Endodermal cell (in vitro differentiated cells): ENCODE data around the gene LRRN3. TPM values are rescaled to one million over a fixed set of nuclear protein-coding genes. Genes with fewer than 3 reads are reported as not detected.

Source experiments
- DNase-seq: peaks from one replicate; pipeline ENCODE4 v3.0.0-alpha.2; 2017
- H3K27ac ChIP-seq: 2 replicates; pipeline ENCODE4 v1.5.1; 2013; ENCODE audit warnings: mild to moderate bottlenecking, low read depth, low read length, moderate library complexity
- H3K27me3 ChIP-seq: 2 replicates; pipeline ENCODE4 v1.6.1; 2013; ENCODE audit warnings: mild to moderate bottlenecking, low read length, moderate library complexity; ENCODE audit not compliant: insufficient read depth, control insufficient read depth, poor library complexity, severe bottlenecking
- H3K36me3 ChIP-seq: 2 replicates; pipeline ENCODE4 v1.7.0; 2013; ENCODE audit warnings: mild to moderate bottlenecking, low read length, moderate library complexity; ENCODE audit not compliant: control insufficient read depth, insufficient read depth
- H3K4me1 ChIP-seq: one replicate; pipeline ENCODE4 v1.7.0; 2013; ENCODE audit warnings: low read length; ENCODE audit not compliant: control insufficient read depth, insufficient read depth
- H3K4me3 ChIP-seq: 2 replicates; pipeline ENCODE4 v1.5.1; 2013; ENCODE audit warnings: mild to moderate bottlenecking, low read length, moderate library complexity
- H3K9ac ChIP-seq: 2 replicates; pipeline ENCODE4 v1.6.1; 2013; ENCODE audit warnings: mild to moderate bottlenecking, low read length, moderate library complexity; ENCODE audit not compliant: poor library complexity, severe bottlenecking; ENCODE audit errors: extremely low read depth
- H3K9me3 ChIP-seq: 2 replicates; pipeline ENCODE4 v1.6.1; 2013; ENCODE audit warnings: mild to moderate bottlenecking, low read length, moderate library complexity; ENCODE audit not compliant: control insufficient read depth
- H3K27ac Mint-ChIP-seq: 2 replicates; pipeline ENCODE4 v1.8.0; 2020; ENCODE audit warnings: mixed read lengths
- H3K27me3 Mint-ChIP-seq: 2 replicates; pipeline ENCODE4 v1.8.0; 2021; ENCODE audit warnings: mild to moderate bottlenecking, mixed read lengths; ENCODE audit not compliant: insufficient read depth
- H3K36me3 Mint-ChIP-seq: 2 replicates; pipeline ENCODE4 v1.8.0; 2020; ENCODE audit warnings: low read depth, mixed read lengths
- H3K4me1 Mint-ChIP-seq: 2 replicates; pipeline ENCODE4 v1.8.0; 2020; ENCODE audit warnings: mixed read lengths
- H3K4me3 Mint-ChIP-seq: 2 replicates; pipeline ENCODE4 v1.8.0; 2020; ENCODE audit warnings: mild to moderate bottlenecking, moderate library complexity, mixed read lengths
- H3K9me3 Mint-ChIP-seq: 2 replicates; pipeline ENCODE4 v1.8.0; 2020; ENCODE audit warnings: mild to moderate bottlenecking, mixed read lengths
- WGBS, 2 experiments: methylation state at CpG; one replicate each; pipeline versions ENCODE4 v1.1.5 to v1.1.7; 2013; ENCODE audit warnings: missing lambda C conversion rate in 2 of 2, mixed read lengths in 1 of 2; ENCODE audit not compliant: insufficient coverage in 1 of 2, insufficient read length in 1 of 2; 5-methylcytosine and 5-hydroxymethylcytosine counted together
- total RNA-seq, 2 donors: library from RNA; stranded (reverse); fragmentation: NEBNext Ultra II Directional in 1 of 2; extraction: Animal tissue kit (Norgen Biotek cat#: 25700) in 1 of 2; gene quantifications; 2 replicates in 1 of 2; 3 replicates in 1 of 2; pipeline ENCODE4 v1.2.1, GENCODE V29; 2021
- TF ChIP-seq, protein P1 (sequence below): fragments of 200-600 bp; sonication (generic); conservative IDR thresholded peaks from 2 replicates; pipeline ENCODE4 v1.5.0; 2021; ENCODE audit warnings: antibody characterized with exemption, mild to moderate bottlenecking

LRRN3 gene
- total RNA-seq, 2 donors from 2014 or later, result 1.3 TPM; not detected in 1

DNA sequence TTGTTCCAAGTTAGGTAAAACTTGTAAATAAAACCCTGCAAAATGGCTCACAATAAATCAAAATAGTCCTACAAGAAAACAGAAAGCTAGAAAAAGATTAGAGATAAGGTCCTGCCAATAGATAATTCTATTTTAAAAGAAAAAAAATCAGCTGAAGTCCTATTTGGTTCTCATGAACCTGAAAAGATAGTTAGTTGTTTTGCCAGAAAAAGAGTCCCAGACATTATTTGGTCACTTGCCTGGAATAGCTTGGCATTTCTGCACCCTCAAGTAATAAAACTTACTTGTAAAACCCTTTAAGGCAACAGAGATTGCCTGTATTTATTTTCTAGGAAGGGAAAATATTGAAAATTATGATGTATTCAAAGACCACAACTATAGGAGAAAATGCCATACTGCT, 47.7 kb downstream of the LRRN3 start:
- Histone ChIP-seq H3K36me3 (no peaks in the 10 kb centered on the region), H3K27ac (no peak overlapping the region), H3K9ac (no peak overlapping the region), H3K27me3 (no peaks in the 10 kb centered on the region), H3K4me3 (no peak overlapping the region), H3K4me1 (no peaks in the 10 kb centered on the region), H3K9me3 (no peaks in the 10 kb centered on the region)
- Mint-ChIP-seq H3K27ac (no peak overlapping the region), H3K4me1 (peaks cover 2% of the 10 kb centered on the region), H3K27me3 (no peaks in the 10 kb centered on the region), H3K36me3 (no peaks in the 10 kb centered on the region), H3K4me3 (no peak overlapping the region), H3K9me3 (no peaks in the 10 kb centered on the region)
- TF ChIP-seq, protein P1, sequence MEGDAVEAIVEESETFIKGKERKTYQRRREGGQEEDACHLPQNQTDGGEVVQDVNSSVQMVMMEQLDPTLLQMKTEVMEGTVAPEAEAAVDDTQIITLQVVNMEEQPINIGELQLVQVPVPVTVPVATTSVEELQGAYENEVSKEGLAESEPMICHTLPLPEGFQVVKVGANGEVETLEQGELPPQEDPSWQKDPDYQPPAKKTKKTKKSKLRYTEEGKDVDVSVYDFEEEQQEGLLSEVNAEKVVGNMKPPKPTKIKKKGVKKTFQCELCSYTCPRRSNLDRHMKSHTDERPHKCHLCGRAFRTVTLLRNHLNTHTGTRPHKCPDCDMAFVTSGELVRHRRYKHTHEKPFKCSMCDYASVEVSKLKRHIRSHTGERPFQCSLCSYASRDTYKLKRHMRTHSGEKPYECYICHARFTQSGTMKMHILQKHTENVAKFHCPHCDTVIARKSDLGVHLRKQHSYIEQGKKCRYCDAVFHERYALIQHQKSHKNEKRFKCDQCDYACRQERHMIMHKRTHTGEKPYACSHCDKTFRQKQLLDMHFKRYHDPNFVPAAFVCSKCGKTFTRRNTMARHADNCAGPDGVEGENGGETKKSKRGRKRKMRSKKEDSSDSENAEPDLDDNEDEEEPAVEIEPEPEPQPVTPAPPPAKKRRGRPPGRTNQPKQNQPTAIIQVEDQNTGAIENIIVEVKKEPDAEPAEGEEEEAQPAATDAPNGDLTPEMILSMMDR, result no peak
- DNase-seq, result no peak

DNA sequence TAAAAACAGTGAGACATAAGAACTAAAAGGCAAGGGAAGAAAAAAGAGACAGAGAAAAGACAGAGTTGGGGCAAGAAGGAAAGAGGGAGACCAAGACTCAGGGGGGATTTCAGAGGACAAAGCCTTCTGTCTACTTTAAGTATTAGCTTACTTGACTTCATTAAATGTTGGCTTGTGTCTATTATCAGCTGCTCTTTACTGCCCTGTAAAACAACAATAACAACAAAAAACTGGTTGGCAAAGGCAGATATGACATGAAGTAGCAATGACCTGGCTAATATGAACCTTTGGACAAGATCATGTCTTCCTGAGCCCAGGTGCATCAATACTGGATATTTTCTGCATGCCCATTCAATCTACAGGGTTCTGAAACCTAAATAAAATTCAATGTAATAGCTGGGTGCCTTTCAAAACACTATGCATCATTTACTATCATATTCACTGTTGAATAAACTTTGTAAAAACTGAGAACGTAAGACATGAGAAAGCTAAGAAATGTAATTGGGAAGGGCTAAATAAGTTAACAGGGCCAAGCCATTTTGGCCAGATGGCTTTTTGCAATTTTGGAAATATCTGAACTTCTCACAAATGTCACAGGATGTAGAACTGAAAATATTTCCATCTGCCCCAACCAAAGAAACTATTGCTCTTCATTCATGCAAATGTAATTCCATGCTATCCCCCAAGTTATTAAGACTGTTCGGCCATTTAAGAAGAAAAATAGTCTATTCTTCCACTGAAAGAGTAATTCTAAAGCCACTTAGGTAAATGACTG, 49.4 kb downstream of the LRRN3 start:
- Histone ChIP-seq H3K27me3 (no peaks in the 10 kb centered on the region), H3K9me3 (no peaks in the 10 kb centered on the region), H3K4me3 (no peak overlapping the region), H3K36me3 (no peaks in the 10 kb centered on the region), H3K4me1 (no peaks in the 10 kb centered on the region), H3K9ac (no peak overlapping the region), H3K27ac (no peak overlapping the region)
- no peaks in the 10 kb centered on the region for H3K36me3 Mint-ChIP-seq
- H3K27me3 Mint-ChIP-seq, result no peaks in the 10 kb centered on the region
- TF ChIP-seq, protein P1, result no peak
- peaks cover 4% of the 10 kb centered on the region for H3K4me1 Mint-ChIP-seq
- DNase-seq, result no peak
- H3K9me3 Mint-ChIP-seq, result no peaks in the 10 kb centered on the region
- H3K4me3 Mint-ChIP-seq, result no peak overlapping the region
- peak overlapping the region; percentile 18 for H3K27ac Mint-ChIP-seq
- 92% methylated on average over 2 of the region's 2 CpGs; no CpG with 5 or more reads in 1 of the 2 experiments for WGBS, 2 experiments

DNA sequence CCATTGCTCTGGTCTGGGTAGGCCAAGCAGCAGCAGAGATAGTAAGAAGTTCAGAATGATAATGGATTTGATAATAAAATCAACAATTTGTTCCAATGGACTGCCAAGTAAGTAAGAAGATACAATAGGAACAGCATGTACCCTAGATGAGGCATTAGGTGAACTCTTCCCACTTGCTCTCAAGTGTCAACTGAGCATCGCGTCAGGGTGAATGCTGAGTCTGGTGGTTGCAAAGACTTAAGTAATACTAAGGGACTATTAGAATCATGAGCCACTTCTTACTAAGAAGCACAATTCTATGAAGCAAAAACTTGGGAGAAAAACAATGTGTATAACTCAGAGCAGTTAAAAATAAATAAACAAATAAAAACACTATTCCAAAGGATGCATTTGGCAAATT, 54.5 kb downstream of the LRRN3 start:
- no peaks in the 10 kb centered on the region for H3K4me1 ChIP-seq
- no peaks in the 10 kb centered on the region for H3K36me3 Mint-ChIP-seq
- H3K9me3 ChIP-seq, result no peaks in the 10 kb centered on the region
- H3K4me3 Mint-ChIP-seq, result no peak overlapping the region
- H3K27me3 ChIP-seq, result no peaks in the 10 kb centered on the region
- WGBS, 2 experiments, result 92% methylated on average over 2 of the region's 2 CpGs; no CpG with 5 or more reads in 1 of the 2 experiments
- H3K4me1 Mint-ChIP-seq, result peaks cover 5% of the 10 kb centered on the region
- H3K4me3 ChIP-seq, result no peak overlapping the region
- no peak for DNase-seq
- no peak overlapping the region for H3K9ac ChIP-seq
- H3K27ac Mint-ChIP-seq, result no peak overlapping the region
- TF ChIP-seq, protein P1, result no peak
- H3K27ac ChIP-seq, result no peak overlapping the region
- no peaks in the 10 kb centered on the region for H3K27me3 Mint-ChIP-seq
- no peaks in the 10 kb centered on the region for H3K9me3 Mint-ChIP-seq
- H3K36me3 ChIP-seq, result no peaks in the 10 kb centered on the region
